ENCODE measurements around the gene ANGPTL8.

GRCh38 chr19:11242864-11243797 is 3.7 kb downstream of the ANGPTL8 start:
- TF ChIP-seq ESRRG (CRISPR knock-in tag; IDR thresholded peaks at IDR 0.05), result no peak
- TF ChIP-seq CREB5 (CRISPR knock-in tag; IDR thresholded peaks at IDR 0.05; ENCODE audit: low read depth), result no peak
- TF ChIP-seq ZC3H10 (CRISPR knock-in tag; IDR thresholded peaks at IDR 0.05), result no peak
- no peak for TF ChIP-seq CSDC2 (CRISPR knock-in tag; IDR thresholded peaks at IDR 0.05)
- TF ChIP-seq OSR1 (CRISPR knock-in tag; IDR thresholded peaks at IDR 0.05), result no peak

Data from SK-N-SH treated with all-trans-retinoic acid at 6 μM for 48 hours (cell line).